Renal pelvis (tissue), 4 donors: ENCODE measurements around the gene MPRIP. TPM values are rescaled to one million over a fixed set of nuclear protein-coding genes. Genes with fewer than 3 reads are reported as not detected.

Experiments used
- DNase-seq: peaks from one replicate; pipeline ENCODE4 v3.0.0-alpha.2; 2013
- polyA plus RNA-seq, 3 donors: library from polyadenylated mRNA; unstranded; fragments of 120-200 nt; gene quantifications; one replicate each; pipeline ENCODE4 v1.2.1, GENCODE V29; 2013; ENCODE audit not compliant: insufficient read length in 3 of 3

Gene MPRIP
- polyA plus RNA-seq, 3 donors = 164 to 176 (median 171) TPM

DNA sequence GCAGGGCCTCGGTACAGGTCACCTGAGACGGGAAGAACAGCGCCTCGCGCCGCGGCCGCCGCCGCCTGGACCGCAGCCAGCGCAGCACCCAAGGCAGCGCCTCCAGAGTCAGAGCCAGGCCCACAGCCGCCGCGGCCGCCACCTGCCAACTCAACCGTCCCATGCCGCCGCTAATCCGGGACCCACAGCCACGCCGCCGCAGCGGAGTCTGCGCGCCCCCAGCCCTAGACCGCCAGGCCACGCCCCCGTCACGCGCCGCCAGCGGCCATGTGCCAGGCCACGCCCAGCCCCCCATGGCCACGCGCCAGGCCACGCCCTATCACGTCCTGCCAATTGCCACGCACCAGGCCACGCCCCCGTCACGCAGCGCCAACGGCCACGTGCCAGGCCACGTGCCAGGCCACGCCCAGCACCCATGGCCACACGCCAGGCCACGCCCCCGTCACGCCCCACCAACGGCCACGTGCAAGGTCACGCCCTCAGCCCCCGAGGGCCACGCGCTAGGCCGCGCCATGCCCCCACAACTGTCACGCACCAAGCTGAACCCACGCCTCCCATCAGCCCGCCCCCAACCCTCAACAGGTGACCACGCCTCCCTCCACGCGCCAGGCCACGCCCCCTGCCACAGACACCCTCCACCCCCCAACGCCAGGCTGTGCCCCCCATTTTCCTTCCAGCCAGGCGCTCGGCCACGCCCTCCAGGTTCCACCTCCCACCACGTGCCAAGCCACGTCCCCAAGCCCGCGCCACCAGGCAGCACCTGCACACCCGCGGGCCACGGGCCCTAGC is 164.1 kb downstream of the MPRIP start, which contains the start of gene PLD6:
PLD6 (minus strand) TSS at position 210 of the 789 bp plus-strand sequence; CDS start at position 163, 47 bp downstream.
- DNase-seq = peak; percentile 59

DNA sequence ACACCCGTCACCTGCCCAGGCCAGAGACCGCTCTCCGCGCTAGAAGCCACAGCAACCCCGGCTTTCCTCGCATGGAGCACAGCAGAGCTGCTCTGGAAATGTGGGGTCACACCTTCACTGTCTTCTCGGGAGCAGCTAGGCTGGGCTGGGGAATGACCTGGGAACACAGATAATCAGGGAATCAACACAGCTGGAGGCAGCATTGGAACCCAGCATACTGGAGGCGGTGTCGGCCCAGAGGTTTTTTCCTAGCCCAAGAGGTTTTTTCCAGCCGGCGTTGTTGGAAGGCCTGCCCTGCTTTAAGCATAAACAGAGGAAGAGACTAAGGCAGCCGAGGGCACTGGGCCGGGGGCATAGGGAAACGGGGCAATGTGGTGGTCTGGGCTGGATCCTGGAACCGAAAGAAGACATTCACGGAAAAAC is 164.7 kb downstream of the MPRIP start:
- DNase-seq = no peak

DNA sequence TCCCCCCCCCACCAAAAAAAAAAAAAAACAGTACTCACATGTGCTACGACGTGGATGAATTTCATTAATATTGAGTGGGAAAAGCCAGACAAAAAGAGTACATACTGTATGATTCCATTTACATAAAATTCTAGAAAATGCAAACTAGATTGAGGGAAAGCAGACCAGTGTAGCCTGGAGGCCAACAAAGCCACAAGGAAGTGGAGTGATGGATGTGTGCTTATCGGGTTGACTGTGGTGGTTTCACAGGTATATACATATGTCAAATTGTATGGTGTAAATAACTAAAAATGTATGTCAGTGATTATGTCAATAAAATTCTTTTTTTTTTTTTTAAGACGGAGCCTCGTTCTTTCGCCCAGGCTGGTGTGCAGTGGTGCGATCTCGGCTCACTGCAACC is 165.7 kb downstream of the MPRIP start:
- DNase-seq = no peak

DNA sequence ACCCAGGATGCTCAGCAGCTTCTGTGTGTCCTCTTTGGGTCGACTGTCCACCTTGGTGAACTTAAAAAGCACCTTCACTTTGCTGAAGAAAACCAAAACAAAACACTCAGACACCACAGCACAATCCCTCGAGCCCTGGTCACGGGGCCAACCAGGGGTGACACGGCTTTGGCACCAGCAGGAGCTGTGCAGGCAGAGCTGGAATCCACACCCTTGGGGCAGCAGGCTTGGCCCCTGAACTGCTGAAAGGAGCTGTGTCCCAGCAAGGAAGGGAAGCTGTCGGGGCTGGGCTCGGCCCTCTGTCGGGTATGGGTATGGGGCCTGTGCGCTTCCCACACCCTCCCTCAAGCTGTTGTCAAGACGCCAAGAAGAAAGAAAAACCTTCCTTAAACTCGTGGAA is 171.5 kb downstream of the MPRIP start:
- DNase-seq = no peak

DNA sequence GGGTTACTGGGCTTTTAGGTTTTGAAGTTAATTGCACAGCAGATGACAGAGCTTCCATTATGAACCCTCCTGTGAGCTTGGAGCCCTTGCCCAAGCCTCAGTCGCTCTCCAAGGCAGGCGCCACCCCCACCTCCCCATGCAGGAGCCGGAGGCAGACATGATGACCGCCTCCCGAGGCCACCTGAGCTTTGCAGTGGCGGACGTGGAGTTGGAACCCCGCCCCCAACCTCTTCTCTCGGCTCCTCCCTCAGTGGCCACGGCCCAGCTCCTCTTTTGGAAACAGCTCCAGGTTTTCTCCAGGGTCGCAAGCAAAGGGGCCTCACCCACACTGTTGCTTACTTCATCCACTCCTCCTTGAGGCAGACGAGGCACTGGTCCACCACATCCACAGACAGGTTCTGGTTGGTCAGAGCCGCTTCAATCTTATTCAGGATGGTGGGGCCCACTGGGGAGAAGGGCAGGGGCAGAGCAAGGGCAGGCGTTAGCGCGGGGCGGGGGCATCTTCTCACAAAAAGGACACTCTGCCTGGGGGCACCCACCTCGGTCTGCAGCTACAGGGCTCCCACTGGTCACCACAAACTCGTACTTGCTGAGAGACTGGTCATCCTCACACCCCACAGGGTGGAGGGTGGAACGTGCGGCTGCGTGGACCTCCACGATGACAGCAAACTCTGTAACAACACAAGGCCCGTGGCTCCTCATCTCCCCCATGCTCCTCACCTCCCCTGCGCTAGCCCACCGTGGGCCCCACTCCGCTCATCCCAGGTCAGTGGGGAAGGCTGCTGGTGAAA is 172.6 kb downstream of the MPRIP start:
- no peak for DNase-seq

DNA sequence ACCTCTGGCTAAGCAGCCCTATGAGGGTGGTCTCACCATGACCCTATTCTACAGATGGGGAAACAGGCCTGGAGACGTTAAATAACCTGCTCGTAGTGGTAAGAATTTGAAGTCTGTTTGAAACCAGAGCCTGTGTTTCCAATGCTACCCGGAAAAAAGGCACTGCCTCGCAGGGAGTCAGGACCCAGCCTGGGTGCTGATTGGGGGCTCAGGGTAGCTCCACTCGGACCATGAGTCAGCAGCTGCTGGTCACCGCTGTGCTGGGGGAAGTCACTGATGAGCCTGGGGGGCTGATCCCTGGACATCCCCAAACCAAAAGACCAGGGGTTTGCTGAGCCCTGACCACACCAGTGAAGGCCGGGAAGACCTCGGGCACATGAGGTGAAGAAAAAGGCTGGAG is 173.3 kb downstream of the MPRIP start:
- DNase-seq = no peak

DNA sequence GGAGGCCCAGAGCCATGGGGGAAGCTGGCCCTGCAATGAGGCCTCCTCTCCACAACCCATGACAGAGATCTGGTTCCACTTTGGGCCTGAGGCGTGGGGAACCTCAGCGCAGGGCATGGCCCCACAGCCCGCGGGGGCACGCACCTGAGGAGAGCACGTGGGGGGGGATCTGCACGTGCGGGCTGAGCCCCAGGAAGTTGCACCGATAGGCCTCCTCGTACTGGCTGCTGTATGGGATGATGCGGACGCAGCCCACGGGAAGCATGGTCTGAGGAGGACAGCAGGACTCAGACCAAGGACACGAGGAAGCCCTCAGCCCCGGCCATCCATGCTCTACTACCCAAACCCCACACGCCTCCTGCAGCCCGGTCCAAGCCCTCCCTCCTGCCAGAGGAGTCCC is 174.0 kb downstream of the MPRIP start:
- no peak for DNase-seq

DNA sequence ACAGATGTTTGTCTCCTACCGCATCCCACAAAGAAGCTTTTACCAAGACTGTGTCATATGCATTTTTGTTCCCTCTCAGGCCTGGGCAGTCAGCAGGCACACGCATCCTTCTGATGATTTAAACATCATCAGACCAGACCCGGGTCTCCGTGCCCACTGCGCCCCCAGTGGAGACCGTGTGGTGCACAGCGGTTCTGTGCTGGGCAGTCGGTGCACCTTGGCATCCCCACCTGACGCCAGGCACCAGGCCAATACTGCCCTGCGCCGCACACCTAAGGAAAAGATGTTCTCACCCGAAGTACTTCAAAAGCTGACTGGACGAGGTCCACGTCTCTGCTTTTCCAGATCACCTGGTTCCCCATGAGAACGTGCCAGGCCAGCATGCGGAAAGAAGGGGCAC is 174.5 kb downstream of the MPRIP start:
- DNase-seq = no peak

DNA sequence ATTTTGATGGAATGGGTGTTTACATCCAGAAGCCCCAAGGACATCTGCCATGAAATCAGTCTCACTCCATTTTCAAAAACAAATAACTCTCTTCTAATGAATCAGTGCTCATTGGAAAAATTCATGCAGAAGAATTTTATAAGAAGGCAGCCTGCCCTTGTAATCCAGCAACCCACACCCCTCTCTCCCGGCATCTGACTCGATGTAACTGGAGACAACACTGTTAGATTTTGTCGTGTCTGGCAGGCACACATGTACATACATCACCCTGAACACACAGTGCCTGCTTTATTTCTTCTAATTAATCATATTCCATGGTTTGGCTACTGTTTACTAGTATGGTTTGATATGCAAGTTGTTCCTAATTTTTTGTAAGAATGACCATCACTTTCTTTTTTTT is 175.7 kb downstream of the MPRIP start:
- DNase-seq = no peak

DNA sequence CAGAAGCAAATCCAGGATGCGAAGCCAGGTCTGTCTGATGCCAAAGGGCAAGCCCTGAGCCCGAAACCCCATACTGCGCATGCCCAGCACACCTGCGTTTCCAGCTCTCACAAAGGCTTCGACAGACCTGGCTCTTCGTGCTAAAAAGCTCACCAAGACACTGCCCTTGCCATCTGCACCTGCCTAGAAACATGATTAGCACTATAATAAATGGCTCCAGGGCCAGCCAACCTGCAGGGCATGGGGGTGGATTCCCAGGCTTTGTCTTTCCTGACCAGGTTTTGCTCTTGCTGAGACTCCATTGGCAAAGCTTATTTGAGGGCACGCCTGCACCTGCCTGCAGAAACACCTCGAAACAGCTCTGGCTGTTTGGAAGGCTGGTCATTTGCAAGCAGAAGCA is 178.3 kb downstream of the MPRIP start:
- no peak for DNase-seq

DNA sequence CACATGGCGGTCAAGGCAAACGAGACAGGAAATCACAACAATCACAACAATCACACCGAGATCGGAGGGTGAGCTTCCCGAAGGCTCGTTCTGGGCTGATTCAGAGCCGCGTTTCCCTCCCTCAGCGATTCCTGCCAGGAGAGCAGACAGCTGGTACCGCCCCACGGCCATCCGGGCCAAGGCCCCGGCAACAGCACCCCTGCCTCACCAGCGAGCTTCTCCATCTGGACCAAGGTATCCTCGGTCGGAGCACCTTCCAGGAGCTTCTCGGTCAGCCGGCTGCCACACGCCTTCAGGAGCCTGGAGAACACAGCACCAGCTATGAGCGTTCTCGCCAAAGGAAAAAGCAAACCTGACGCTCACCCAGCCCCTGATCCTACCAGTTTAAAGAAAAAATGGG is 179.1 kb downstream of the MPRIP start:
- no peak for DNase-seq

DNA sequence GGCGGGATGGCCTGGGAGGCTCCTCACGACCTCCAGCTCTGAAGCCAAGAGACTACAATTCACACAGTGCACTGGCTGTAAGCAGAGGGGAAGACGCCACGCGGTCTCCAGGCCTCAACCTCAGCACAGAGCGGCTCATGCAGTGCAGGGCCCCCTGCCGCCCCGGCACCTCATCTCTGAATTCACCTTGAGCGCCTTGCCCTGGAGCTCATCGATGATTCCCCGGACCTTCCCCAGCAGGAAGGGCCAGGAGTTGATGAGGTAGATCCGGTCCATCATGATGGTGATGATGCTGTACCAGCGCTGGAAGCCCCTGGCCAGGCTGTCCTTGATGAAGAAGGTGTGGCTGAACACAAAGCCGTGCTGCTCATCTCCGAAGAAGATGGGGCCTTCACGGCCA is 181.5 kb downstream of the MPRIP start:
- DNase-seq = no peak

DNA sequence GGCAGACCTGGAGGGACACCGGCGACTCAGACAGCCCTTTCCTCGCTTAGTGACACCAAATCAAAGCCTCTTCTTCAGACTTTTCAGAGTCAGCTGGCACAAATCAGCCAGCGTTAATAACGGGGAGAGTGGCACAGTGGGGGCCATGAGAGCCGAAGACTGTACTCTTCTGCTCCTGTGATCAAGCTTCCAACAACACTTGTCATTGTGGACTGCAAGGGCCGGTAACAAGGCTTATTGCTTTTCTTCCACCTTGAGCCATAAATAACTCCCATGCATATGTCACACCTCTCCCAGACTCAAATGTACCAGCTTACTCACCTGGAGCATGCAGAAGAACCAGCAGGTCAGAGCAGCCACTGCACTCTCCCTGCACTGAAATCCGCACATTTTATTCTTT is 181.9 kb downstream of the MPRIP start:
- no peak for DNase-seq

DNA sequence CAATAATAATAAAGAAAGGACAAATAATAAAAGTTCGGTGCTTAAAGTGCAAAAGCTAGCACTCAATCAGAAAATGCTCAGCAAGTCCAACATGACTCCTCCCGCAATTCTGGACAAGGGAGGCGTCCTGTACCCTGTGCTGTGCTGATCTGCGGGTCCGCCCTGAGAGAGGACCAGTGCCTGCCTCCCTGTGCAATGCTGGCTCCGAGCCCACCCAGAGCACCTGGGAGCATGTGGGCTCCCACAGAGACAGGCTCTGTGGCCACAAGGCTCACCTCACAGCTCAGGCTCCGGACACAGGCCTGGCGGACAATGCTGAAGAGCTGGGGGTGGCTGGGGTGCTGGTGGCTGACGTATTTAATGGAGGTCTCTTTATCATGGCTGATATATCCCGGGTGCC is 183.6 kb downstream of the MPRIP start:
- no peak for DNase-seq

DNA sequence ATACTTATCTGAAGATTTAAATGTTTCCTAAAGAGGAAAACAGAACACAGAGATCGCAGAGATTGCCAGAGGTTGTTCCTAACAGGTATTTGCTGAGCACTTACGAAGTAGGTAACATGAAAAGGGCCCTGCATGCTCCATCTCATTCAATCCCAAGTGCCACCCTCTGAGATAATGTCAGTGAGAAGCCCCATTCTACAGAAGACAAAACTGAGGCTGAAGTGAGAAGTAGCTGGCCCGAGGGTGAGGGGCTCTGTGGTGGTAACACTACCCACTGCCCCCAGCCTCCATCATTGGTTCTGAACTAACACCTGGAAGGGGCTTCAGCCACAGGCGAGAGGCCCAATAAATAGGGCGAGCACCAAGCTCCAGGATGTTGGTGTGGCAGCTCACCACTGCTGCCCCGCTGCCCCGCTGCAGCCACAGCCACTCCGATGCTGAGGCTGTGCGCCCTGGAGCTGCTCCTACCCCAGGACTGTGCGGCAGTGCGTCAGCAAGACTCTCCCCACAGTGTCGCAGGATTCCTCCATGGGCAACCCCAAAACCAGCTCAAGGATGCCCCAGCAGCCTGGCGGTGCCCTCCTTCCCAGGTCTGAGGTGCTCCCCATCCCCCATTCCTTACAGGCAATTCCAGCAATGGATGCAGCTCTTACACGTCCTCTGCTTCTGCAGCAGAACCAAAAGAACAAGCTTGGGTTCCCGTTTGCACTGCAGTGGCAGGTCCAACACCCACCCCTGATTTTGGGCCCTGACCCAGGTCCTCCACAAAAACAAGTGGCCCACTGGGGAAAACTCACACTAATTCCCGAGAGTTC is 184.4 kb downstream of the MPRIP start:
- no peak for DNase-seq

DNA sequence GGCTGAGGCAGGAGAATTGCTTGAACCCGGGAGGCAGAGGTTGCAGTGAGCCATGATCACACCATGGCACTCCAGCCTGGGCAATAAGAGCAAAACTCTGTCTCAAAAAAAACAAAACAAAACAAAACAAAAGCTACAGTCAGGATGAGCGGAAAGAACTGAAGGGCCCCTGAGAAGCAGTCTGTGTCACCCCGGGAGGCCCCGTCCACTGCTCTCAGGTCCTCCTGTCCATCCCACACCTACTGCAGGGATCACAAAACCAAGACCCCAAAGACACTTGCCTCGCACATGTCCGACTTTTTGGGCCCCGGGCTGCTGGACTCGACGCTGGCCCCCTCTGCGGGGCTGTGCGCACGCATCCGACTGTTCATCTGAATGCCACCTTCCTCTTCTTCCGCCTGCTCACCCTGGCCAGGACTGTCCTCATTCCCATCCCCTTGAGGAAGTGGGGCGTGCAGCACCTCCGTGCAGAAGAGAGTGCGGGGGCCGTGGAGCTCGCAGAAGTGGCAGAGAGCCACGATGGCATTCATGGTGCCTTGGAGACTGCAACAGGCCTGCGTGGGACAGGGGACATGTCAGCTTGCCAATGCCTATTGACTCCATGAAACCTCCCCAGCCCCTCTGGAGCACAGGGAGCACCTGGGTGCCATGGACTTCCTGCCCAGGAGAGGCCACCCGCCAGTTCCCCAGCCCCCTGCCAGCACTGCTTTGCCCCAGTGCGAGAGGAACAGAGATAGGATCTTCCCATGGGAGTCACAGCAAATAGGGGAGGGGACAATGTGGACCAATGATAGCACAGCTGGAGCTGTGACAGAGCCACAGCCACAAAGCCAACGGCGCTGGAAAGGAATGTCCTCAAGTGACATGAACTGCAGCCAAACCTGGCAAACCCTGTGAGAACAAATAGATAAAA is 185.6 kb downstream of the MPRIP start:
- no peak for DNase-seq

DNA sequence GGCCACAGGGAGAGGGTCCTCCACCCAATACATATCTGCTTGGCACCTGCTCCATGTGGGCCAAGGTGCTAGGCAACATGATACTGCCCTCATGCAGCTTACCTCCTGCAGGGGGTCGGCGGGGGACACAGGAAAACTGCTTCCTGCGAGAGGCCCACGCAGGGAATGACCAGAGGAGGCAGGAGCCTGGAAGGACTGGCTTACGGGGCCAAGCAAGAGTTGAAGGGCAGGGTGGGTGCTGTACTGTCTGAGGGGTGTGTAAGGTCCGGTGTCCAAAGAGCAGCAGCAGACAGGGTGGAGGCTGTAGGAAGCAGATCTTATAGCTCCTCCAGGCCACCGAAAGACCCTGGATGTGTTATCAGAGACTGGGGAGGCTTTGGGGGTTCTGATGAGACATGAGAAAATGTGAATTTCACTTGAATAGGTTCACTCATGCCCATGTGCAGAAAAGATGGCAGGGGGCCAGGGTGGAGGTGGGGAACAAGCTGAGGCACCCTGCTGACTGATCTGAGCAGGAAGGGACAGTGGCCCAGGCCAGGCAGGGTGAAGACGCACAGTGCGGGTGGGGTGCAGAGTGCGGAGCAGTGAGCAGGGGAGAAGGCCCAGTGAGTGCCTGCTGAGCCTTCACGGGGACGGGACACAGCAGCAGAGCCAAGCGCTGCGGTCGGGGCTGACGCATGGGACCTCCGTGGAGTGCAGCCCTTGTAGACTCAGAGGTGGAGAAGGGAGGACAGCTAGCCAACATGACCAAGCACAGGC is 186.4 kb downstream of the MPRIP start:
- no peak for DNase-seq

DNA sequence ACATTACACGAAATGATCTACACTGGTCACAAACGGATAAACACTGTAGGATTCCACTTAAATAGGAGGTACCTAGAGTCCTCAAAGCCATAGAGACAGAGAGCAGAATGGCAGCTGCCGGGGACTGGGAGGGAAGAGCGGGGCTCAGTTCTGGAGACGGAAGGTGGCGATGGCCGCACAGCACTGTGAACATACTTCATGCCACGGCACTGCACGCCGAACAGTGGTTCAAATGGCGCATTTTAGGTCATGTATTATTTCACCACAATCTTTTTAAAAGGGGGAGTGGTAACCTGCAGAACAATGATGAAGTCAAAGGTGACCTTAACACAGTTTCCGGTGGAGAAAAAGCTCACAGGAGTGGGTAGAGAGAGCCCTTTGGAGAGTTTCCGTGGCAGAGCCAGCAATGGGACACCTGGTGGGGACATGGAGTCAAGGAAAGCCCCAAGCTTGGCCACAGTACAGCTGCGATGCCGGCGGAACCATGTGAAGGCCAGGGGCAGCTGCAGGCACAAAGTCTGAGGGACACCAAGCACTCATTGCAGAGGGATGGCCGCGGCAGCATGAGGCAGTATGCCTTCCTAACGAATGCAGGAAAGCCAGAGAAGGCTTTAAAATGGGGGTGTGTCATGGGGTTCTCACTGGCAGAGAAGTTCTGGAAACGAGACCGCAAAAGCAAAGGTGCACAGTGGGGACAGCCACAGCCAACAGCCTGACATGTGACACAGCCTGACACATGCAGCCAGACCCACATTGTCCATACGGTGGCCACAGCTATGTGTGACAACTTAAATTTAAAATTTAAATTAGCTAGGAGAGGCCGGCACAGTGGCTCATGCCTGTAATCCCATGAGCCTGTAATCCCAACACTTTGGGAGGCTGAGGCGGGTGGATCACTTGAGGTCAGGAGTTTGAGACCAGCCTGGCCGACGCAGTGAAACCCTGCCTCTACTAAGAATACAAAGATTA is 187.4 kb downstream of the MPRIP start:
- DNase-seq = no peak

DNA sequence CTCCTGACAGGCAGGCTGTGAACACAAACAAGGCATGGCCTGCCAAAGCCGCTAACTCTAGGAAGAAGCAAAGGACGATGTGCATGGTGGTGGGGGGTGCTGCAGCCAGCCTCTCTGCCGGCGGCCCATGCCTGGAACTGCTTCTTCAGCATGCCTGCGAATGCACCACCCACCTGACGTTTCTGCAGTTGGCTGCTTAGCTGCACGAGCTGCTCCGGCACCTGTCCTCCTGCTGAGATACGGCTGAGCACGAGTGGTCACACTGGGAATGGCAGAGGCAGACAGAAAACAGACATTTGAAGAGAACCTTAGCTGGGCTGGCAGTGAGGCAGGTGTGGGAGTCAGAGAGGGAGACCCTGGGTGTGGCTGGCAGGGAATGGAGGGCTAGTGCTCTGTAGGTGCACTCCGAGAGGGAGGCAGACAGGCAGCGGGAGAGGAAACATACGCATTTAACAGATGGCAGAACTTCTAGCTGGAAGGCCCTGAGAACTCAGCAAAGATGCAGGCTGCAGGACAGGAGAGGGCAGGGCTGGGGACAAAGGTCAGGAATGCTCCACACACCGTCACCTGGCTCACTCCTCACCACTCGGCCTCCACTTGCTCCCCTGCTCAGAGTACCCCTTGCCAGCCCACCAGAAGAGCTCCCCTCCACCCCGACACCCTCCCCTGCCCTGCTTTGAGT is 189.5 kb downstream of the MPRIP start:
- no peak for DNase-seq
